Frontal cortex (tissue), 4 donors: ENCODE measurements around the gene SP3. TPM values are rescaled to one million over a fixed set of nuclear protein-coding genes. Genes with fewer than 3 reads are reported as not detected.

Experiments used
- DNase-seq, 2 donors: peaks; one replicate each; pipeline ENCODE4 v3.0.0; 2012; ENCODE audit warnings: low spot score in 2 of 2
- FAIRE-seq: peaks from 2 replicates; lab custom pipeline; 2012; peaks lifted over from hg19 to GRCh38; lab: Jason Lieb, UNC
- total RNA-seq: library from RNA; depleted of rRNA; stranded (reverse); fragments of >200 nt; gene quantifications from one replicate; pipeline ENCODE4 v1.2.3, GENCODE V29; 2014
- donor health status: control.
- donor health status: control.
- donor health status: control.

Gene SP3
- total RNA-seq, 1 donor from 2014 or later = 159 TPM

GRCh38 chr2:173952267-173953046 is 12.7 kb downstream of the SP3 start:
- no peak for FAIRE-seq
- no peak for DNase-seq

DNA sequence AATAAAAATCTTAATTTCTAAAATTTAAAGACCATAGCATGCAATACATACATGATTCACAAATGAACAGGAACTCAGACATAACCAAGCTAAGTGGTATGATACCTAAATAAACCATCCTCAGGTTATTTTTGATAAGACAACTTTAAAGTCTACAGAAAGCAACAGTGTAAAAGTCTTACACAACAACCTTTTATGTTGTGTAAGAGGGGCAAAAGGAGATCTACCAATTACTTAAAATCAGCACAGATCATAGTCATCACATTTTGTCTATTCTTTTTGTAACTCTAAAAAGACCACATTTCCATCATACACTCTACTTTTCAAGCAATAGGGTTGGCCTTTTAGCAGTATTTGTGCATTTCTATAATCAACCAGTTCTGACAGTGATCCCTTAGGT is 16.3 kb downstream of the SP3 start:
- DNase-seq (no peak), FAIRE-seq (no peak)

DNA sequence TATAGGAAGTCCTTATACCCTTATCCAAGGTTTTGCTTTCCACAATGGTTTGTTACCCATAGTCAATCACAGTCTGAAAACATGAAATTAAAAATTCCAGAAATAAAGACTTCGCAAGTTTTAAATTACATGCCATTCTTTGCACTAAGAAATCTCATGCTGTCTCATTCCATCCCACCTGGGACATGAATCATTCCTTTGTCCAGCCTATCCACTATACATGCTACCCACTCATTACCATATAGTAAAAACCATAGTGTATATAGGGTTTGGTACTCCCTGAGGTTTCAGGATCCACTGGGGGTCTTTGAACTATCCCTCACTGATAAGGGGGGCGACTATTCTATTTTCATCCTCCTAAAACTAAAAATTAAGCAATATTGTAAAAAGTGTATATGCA is 17.0 kb downstream of the SP3 start:
- no peak for DNase-seq
- no peak for FAIRE-seq

- no peak for FAIRE-seq
- no peak for DNase-seq
Observed at GRCh38 chr2:173947131-173947530, 18.0 kb downstream of the SP3 start.

- no peak for DNase-seq
- FAIRE-seq = no peak
Observed at GRCh38 chr2:173943738-173944137, 21.4 kb downstream of the SP3 start.

DNA sequence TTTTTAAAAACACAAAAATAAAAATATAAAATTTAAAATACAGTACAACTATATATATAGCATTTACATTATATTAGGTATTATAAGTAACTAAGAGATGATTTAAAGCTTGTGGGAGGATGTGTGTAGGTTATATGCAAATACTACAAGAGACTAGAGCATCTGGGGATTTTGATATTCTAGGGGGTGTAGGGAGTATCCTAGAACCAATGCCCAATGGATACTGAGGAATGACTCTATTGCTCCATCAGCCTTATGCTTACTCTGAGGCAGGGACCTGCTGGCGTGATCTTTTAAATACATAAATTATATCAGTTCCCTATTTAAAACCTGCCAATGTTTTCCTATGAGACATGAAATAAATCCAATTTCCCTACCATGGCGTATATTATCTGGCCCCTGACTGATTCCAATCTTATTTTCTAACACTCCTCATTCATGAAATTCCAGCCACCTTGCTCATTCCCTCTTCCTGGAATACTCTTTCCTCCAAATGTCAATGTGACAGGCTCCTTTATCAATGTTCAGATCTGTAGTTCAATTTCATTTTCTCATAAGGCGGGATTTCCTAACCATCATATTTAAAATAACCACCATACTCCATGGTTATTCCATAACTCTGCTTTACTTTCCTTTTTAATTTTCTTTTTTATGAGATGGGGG is 22.2 kb downstream of the SP3 start:
- no peak for FAIRE-seq
- no peak for DNase-seq

DNA sequence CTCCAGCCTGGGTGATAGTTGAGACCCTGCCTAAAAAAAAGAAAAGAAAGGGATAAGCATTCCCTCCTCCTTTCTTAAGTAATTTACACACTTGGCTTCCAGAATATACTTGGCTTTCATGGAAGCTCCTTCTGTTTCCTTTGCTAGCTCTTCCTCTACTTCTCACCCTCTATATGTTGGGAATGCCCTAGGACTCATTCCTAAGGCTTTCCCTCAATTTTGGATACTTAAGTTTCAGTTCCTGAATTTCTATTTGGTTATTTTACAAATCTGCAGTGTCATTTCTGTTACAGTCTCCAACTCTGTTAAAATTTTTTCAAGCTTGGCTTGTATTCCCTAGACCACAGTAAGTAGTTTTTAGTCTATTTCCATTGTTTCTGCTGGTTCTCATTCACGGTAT is 23.6 kb downstream of the SP3 start:
- DNase-seq (no peak), FAIRE-seq (no peak)

DNA sequence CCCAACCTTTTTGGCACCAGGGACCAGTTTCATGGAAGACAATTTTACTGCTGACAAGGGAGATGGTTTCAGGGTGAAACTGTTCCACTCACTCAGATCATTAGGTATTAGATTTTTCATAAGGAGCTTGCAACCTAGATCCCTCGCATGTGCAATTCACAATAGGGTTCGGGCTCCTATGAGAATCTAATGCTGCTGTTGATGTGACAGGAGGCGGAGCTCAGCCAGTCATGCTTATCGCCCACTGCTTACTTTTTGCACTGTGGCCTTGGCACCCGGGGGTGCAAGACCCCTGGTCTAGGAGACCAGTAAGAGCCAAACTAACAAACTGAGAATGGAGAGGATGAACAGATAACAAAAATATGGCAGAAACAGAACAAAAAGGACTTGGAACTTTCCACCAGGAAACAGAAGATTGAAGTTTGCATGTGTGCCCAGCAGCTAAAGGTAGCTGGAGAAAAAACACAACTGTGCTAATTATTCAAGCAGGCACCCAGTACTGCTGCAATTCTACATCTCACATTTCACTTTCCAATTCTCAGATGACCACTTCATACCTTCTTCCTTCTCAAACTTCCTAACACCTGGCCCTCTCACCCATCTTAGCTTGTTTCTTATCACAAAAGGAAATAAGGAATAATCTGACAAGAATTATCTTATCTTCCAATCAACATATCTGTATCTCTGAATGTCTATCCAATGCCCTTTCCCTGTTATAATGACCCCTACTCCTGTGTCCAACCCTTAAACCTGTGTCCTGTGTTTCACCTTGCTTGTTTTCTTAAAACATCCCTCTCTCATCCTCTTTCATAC is 24.8 kb downstream of the SP3 start:
- FAIRE-seq (no peak), DNase-seq (no peak)

GRCh38 chr2:173938700-173939384 is 26.3 kb downstream of the SP3 start:
- FAIRE-seq (no peak), DNase-seq (no peak)

GRCh38 chr2:173935305-173935704 is 29.9 kb downstream of the SP3 start:
- FAIRE-seq (no peak), DNase-seq (no peak)

GRCh38 chr2:173934895-173935294 is 30.3 kb downstream of the SP3 start:
- DNase-seq (no peak), FAIRE-seq (no peak)

GRCh38 chr2:173931751-173932150 is 33.4 kb downstream of the SP3 start:
- no peak for FAIRE-seq
- DNase-seq = no peak

DNA sequence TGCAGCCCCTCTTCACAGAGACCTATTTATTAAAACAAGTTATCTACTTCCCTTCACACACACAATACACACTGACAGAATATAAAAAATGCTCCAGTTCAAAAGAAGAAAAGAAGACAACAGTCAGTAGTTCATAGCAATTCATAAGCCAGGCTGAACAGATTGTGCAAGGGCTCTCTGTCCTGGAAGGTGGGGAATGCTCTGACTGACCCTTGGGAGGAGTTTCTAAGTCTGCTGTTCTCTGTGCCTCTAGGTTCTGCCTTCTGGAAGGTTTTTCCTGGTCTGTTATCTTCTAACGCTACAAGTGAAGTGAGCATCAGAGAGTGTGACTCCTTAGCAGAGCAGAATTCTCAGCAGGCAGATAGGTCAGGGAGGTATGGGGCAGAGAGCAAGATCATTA is 35.7 kb downstream of the SP3 start:
- DNase-seq = no peak
- FAIRE-seq = no peak

GRCh38 chr2:173926875-173927274 is 38.3 kb downstream of the SP3 start:
- no peak for FAIRE-seq
- no peak for DNase-seq

GRCh38 chr2:173924285-173924684 is 40.9 kb downstream of the SP3 start:
- FAIRE-seq (no peak), DNase-seq (no peak)

DNA sequence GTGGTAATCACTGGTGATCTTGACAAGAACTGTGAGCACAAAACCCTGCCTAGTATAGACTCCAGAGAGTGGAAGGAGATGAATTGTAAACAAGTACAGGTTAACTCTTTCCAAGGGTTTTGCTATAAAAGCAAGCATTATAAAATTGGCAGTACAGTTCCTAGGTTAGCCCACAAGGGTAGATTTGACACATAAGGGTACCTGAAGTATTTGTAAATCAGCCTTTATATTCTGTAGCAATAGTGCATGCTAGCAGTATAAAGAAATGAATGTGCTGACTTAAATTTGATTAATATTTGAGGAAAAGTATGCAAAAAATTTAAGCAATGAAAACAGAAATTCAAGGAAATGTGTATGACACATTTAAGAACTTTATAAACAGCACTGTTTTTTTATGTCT is 42.4 kb downstream of the SP3 start:
- FAIRE-seq (no peak), DNase-seq (no peak)

- DNase-seq (no peak), FAIRE-seq (no peak)
Observed at GRCh38 chr2:173922068-173922467, 43.1 kb downstream of the SP3 start.

GRCh38 chr2:173914055-173914927 is 50.9 kb downstream of the SP3 start:
- DNase-seq (no peak), FAIRE-seq (no peak)

DNA sequence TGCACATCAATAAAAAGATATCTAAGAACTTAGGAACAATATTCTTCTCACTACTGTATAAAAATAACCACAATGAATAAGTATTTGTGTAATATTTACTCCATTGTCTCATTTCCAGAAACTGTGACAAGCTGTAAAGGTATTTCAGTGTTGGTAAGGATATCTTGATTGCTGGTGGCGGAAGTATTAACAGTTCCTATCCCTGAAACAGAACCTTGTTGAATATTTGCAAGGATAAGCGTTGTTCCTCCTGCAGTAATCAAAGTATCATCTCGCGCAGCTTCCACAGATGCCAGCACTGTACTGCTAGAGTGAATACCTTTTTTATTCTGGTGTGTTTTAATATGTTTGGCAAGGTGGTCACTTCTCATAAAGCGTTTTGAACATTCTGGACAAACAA is 55.3 kb downstream of the SP3 start:
- DNase-seq (no peak), FAIRE-seq (no peak)
